SK-N-MC (cell line): ENCODE data around the gene DOCK8.

Experiments
- EZH2 ChIP-seq: fragments of 200-600 bp; sonication (generic); IDR thresholded peaks from one replicate; pipeline ENCODE4 v1.6.1; 2017; ENCODE audit warnings: antibody characterized with exemption
- POLR2AphosphoS5 ChIP-seq: IDR thresholded peaks from 2 replicates; pipeline ENCODE4 v1.6.1; 2012; ENCODE audit warnings: mild to moderate bottlenecking, low read depth, low read length, borderline replicate concordance

DNA sequence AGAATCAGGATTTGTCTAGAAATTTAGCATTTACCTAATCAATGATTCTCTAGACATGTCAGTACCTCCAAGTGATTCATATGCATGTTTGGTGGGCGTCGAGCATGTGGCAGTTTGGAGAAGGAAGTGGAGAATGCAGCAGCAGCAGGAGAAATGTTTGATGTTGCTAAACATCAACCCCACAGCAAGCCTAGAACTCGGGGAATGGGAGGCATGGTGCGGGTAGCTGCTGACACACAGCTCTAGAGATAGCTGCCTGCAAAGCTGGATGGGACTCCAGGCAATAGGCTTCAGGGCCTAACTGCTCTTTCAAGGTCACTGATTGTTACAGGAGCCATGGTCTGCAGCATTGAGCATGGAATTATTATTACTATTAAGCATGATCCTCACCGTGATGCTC, 137.3 kb downstream of the DOCK8 start:
- TF ChIP-seq POLR2AphosphoS5: no peak
- TF ChIP-seq EZH2: no peak
